ENCODE data around the gene SLC35B2. TPM values are rescaled to one million over a fixed set of nuclear protein-coding genes. Genes with fewer than 3 reads are reported as not detected.

Gene SLC35B2
- total and polyA plus RNA-seq, 9 of the 15 experiments (the other 6 are each of a cell fraction or from before 2014, with no cell fraction given): 14.5 to 59.1 (median 47.1) TPM

DNA sequence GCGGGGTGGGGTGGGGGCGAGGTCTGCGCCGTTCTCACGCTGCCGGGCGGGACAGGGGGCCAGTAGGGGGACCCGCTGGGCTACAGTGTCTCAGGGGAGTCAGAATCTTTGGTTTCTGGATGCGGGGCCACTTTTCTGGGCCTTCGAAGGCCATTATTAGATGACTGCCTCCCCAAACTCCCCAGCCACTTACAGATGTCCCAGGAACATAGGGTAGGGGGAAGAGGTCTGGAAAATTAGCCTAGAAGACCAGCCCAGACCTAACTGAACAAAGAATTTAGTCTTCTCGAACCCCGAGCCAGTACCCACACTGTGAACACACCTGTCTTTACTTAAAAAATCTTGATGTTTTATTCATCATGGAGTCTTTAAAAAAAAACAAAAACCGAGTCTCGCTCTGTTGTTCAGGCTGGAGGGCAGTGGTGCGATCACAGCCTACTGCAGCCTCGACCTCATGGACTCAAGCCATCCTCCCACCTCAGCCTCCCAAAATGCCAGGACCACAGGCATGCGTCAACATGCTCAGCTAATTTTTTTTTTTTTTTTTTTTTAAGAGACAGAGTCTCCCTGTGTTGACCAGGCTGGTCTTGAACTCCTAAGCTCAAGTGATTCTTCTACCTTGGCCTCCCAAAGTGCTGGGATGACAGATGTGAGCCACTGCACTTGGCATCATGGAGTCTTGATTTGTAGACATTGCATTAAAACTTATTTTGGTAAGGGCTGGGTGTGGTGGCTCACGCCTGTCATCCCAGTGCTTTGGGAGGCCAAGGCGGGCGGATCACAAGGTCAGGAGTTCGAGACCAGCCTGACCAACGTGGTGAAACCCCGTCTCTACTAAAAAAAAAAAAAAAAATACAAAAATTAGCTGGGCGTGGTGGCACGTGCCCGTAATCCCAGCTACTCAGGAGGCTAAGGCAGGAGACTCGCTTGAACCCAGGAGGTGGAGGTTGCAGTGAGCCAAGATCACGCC is 37.2 kb downstream of the SLC35B2 start:
- Histone ChIP-seq H3K9me1 (ENCODE audit: control insufficient read depth, insufficient read depth, low read length) (no peaks in the 10 kb centered on the region), H3K4me1 (replicated peaks in 1 of 2; ENCODE audit: control insufficient read depth in 2 of 2, insufficient read depth in 2 of 2, low read length in 2 of 2) (peaks cover 62 to 75% of the 10 kb centered on the region in 2 experiments), H3K27ac (ENCODE audit: extremely low read depth, low read depth, low read length) (peak overlapping the region; percentile 53; the same call in 2 of the 3 replicates), H2AFZ (ENCODE audit: low read depth, low read length) (peak overlapping the region; percentile 98), H3K27me3 (ENCODE audit: control insufficient read depth in 2 of 2, insufficient read depth in 2 of 2, low read length in 2 of 2) (no peaks in the 10 kb centered on the region), H3K9ac (ENCODE audit: insufficient read depth in 1 of 2, low read depth in 2 of 2, low read length in 2 of 2) (peak overlapping the region; percentile 40 to 92; a peak in 2 of 4 replicates), H3K9me3 (replicated peaks; ENCODE audit: control insufficient read depth, insufficient read depth, low read depth, low read length) (no peaks in the 10 kb centered on the region), H3K4me2 (ENCODE audit: insufficient read depth, low read length) (peak overlapping the region; percentile 79), H3K79me2 (ENCODE audit: control insufficient read depth, insufficient read depth, low read length) (peaks cover 21% of the 10 kb centered on the region), H3K36me3 (ENCODE audit: control insufficient read depth, insufficient read depth, low read length) (no peaks in the 10 kb centered on the region), H4K20me1 (replicated peaks; ENCODE audit: control insufficient read depth, insufficient read depth, low read length) (no peaks in the 10 kb centered on the region), H3K4me3 (peak overlapping the region; percentile 48)
- peak; percentile 32 for FAIRE-seq
- in situ Hi-C loops (cut with MboI) (no loop called here), intact Hi-C loops (cut with micrococcal nuclease) (loop anchor here (2.0 to 10.0 kb wide), 2 partner anchors 19 to 585 kb away; partner anchors contain the start of gene MAD2L1BP)
- no TSS peak for BruUV-seq (replicated peaks)
- TF ChIP-seq, protein P1, sequence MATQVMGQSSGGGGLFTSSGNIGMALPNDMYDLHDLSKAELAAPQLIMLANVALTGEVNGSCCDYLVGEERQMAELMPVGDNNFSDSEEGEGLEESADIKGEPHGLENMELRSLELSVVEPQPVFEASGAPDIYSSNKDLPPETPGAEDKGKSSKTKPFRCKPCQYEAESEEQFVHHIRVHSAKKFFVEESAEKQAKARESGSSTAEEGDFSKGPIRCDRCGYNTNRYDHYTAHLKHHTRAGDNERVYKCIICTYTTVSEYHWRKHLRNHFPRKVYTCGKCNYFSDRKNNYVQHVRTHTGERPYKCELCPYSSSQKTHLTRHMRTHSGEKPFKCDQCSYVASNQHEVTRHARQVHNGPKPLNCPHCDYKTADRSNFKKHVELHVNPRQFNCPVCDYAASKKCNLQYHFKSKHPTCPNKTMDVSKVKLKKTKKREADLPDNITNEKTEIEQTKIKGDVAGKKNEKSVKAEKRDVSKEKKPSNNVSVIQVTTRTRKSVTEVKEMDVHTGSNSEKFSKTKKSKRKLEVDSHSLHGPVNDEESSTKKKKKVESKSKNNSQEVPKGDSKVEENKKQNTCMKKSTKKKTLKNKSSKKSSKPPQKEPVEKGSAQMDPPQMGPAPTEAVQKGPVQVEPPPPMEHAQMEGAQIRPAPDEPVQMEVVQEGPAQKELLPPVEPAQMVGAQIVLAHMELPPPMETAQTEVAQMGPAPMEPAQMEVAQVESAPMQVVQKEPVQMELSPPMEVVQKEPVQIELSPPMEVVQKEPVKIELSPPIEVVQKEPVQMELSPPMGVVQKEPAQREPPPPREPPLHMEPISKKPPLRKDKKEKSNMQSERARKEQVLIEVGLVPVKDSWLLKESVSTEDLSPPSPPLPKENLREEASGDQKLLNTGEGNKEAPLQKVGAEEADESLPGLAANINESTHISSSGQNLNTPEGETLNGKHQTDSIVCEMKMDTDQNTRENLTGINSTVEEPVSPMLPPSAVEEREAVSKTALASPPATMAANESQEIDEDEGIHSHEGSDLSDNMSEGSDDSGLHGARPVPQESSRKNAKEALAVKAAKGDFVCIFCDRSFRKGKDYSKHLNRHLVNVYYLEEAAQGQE (IDR thresholded peaks at IDR 0.05; ENCODE audit: borderline replicate concordance): no peak
- TF ChIP-seq, protein P1 (CRISPR knock-in tag; IDR thresholded peaks at IDR 0.05; ENCODE audit: low read depth): no peak
- TF ChIP-seq ZNF316 (IDR thresholded peaks at IDR 0.05): no peak
- peak; percentile 6; the same call in 1 of the 2 replicates for TF ChIP-seq GABPA (tag; conservative IDR thresholded peaks at IDR 0.05; ENCODE audit: low read depth)
- TF ChIP-seq, protein P2, sequence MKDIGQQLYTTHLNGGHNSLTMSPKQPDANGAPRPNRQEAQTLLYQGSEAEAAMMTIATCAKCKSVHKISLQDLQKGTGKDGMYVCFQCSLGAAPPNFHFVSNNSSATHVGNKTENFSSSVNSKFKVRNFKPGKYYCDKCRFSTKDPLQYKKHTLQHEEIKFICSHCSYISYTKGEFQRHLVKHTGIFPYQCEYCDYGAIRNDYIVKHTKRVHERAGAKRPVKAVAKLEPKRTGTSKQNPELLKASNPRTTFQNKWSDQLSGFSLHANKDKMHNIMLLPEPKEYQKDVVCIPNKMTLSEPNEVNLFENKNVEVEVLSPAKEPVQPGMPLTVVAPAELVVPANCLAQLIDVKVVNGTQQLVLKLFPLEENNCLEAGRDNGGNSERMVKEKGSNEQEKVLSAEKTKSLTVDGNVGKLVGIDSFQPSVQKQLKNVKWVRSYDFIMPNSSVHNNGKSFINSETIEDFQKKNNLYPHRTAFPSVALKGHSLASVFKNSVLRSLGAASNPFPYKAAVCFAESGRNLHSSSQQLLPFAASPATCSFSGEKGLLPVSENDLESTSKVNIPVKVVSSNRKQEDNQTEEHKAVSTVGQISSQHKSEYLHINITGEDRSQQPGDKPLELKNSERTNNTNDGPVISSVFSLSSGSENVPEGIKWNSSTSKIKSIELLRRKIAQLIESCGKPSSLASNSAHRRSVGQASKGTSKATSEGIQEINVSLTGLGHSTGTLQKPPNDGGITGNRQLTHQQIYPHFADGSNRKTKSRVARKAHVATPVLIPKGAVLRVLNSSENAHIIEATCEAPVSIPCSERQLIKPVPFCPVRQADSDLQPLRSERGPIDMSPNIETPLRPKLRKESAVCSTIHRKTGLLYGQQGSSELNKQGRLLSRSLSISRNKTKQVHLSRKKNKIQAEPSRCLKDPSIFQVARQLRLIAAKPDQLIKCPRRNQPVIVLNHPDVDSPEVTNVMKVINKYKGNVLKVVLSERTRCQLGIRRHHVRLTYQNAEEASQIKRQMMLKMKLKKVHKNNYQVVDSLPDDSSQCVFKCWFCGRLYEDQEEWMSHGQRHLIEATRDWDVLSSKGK (CRISPR knock-in tag; IDR thresholded peaks at IDR 0.05): no peak
- TF ChIP-seq HLTF (IDR thresholded peaks at IDR 0.05): 0 out of 2 replicates have a peak, but pooled peaks have one; percentile 31
- peak; percentile 22 for TF ChIP-seq RBM25 (IDR thresholded peaks at IDR 0.05; ENCODE audit: low read depth, low read length, severe bottlenecking)
- no peak for TF ChIP-seq ZNF551 (CRISPR knock-in tag; IDR thresholded peaks at IDR 0.05)
- TF ChIP-seq RCOR1 (IDR thresholded peaks at IDR 0.05; ENCODE audit: borderline replicate concordance in 1 of 2, low read depth in 2 of 2, low read length in 2 of 2): peak in 1 of 2 experiments; percentile 2; a peak in 1 of 4 replicates
- peak; percentile 16; the same call in 2 of the 3 replicates for ATAC-seq
- DNase-seq (ENCODE audit: extremely low read depth in 1 of 4, low spot score in 3 of 4): no peak
- WGBS (ENCODE audit: insufficient coverage, low coverage, missing lambda C conversion rate): 55% methylated on average over 23 of the region's 28 CpGs
- CTCF ChIA-PET (ENCODE audit: low intra/inter-chr PET ratio): no interaction called here
- POLR2A ChIA-PET: interaction anchor here (0.6 to 6.8 kb wide), 15 partner anchors 8 to 590 kb away, joined by 3 to 52 read pairs (median 4); partner anchors contain the start of genes HSP90AB1 and SLC35B2

Data from K562 (cell line).